ENCODE results near the gene ZIC1.

The ZIC1 gene

GRCh38 chr3:147365196-147366115 is 43.7 kb upstream of the ZIC1 start:
- POLR2A ChIA-PET: no interaction called here
- TF ChIP-seq SP7 (tag by site-specific recombination; IDR thresholded peaks at IDR 0.05) (no peak), ZNF404 (tag by site-specific recombination; IDR thresholded peaks at IDR 0.05) (no peak), ZNF555 (tag by site-specific recombination; conservative IDR thresholded peaks at IDR 0.05) (no peak), ZNF274 (IDR thresholded peaks at IDR 0.05; ENCODE audit: low read length) (no peak), ZNF274 (tag by site-specific recombination; IDR thresholded peaks at IDR 0.05; ENCODE audit: borderline replicate concordance) (no peak), ZNF112 (tag by site-specific recombination; IDR thresholded peaks at IDR 0.05) (no peak), ZNF747 (tag by site-specific recombination; IDR thresholded peaks at IDR 0.05) (no peak), OSR2 (tag by site-specific recombination; IDR thresholded peaks at IDR 0.05) (no peak)
- Histone ChIP-seq H3K27ac (ENCODE audit: extremely low read depth, low read depth, low read length) (no peak overlapping the region), H3K4me3 (ENCODE audit: low read depth, low read length) (no peak overlapping the region), H3K36me3 (ENCODE audit: control insufficient read depth in 2 of 2, insufficient read depth in 1 of 2, low read length in 2 of 2) (no peaks in the 10 kb centered on the region), H3K4me1 (ENCODE audit: control insufficient read depth, insufficient read depth, low read length) (no peaks in the 10 kb centered on the region; the same call in 1 of the 2 replicates), H3K9me3 (ENCODE audit: control insufficient read depth, insufficient read depth, low read depth, low read length) (no peaks in the 10 kb centered on the region)
- CTCF ChIA-PET: interaction anchor here (0.5 kb wide), 1 partner anchor 1366 kb away, joined by 3 read pairs; no protein-coding TSS in a partner anchor

GRCh38 chr3:147367676-147368075 is 41.5 kb upstream of the ZIC1 start:
- POLR2A ChIA-PET: no interaction called here
- H3K27ac ChIP-seq (ENCODE audit: extremely low read depth, low read depth, low read length): no peak overlapping the region

GRCh38 chr3:147368151-147368550 is 41.0 kb upstream of the ZIC1 start:
- TF ChIP-seq ZNF555 (tag by site-specific recombination; conservative IDR thresholded peaks at IDR 0.05): no peak
- TF ChIP-seq REPIN1 (tag by site-specific recombination; IDR thresholded peaks at IDR 0.05; ENCODE audit: low read depth): no peak
- no peak for TF ChIP-seq ZBTB49 (tag by site-specific recombination; IDR thresholded peaks at IDR 0.05; ENCODE audit: low read depth)
- no peak for TF ChIP-seq ZIC2 (tag by site-specific recombination; IDR thresholded peaks at IDR 0.05)
- TF ChIP-seq ZNF18 (tag by site-specific recombination; IDR thresholded peaks at IDR 0.05): no peak
- no peak for TF ChIP-seq ZSCAN23 (tag by site-specific recombination; IDR thresholded peaks at IDR 0.05)
- Histone ChIP-seq H3K36me3 (ENCODE audit: control insufficient read depth in 2 of 2, insufficient read depth in 1 of 2, low read length in 2 of 2) (no peaks in the 10 kb centered on the region), H3K27ac (ENCODE audit: extremely low read depth, low read depth, low read length) (no peak overlapping the region), H3K4me3 (ENCODE audit: low read depth, low read length) (no peak overlapping the region), H3K9me3 (ENCODE audit: control insufficient read depth, insufficient read depth, low read depth, low read length) (no peaks in the 10 kb centered on the region), H3K4me1 (ENCODE audit: control insufficient read depth, insufficient read depth, low read length) (no peaks in the 10 kb centered on the region; the same call in 1 of the 2 replicates)
- CTCF ChIA-PET: no interaction called here
- POLR2A ChIA-PET: no interaction called here

More at GRCh38 chr3:147367676-147368075, 41.5 kb upstream of the ZIC1 start:
- Histone ChIP-seq H3K4me3 (ENCODE audit: low read depth, low read length) (no peak overlapping the region), H3K36me3 (ENCODE audit: control insufficient read depth in 2 of 2, insufficient read depth in 1 of 2, low read length in 2 of 2) (no peaks in the 10 kb centered on the region), H3K9me3 (ENCODE audit: control insufficient read depth, insufficient read depth, low read depth, low read length) (no peaks in the 10 kb centered on the region), H3K4me1 (ENCODE audit: control insufficient read depth, insufficient read depth, low read length) (no peaks in the 10 kb centered on the region; the same call in 1 of the 2 replicates)
- TF ChIP-seq ZEB2 (tag by site-specific recombination; IDR thresholded peaks at IDR 0.05) (no peak), ZNF248 (tag by site-specific recombination; IDR thresholded peaks at IDR 0.05) (no peak), TCF7L2 (IDR thresholded peaks at IDR 0.05; ENCODE audit: borderline replicate concordance, low read depth, low read length) (no peak)
- CTCF ChIA-PET: no interaction called here

All from HEK293 (cell line).